ENCODE data around the gene TBC1D14. TPM values are rescaled to one million over a fixed set of nuclear protein-coding genes. Genes with fewer than 3 reads are reported as not detected.

TBC1D14 gene
- total RNA-seq, 3 donors from 2014 or later (not counting 1 experiment from before 2014, with no cell fraction given), result 36.0 to 54.7 (median 53.2) TPM

- no peaks in the 10 kb centered on the region for H3K9me3 Mint-ChIP-seq
- intact Hi-C loops (cut with micrococcal nuclease), result no loop called here
- Histone ChIP-seq H3K27ac (ENCODE audit: low read length) (no peak overlapping the region), H3K27me3 (ENCODE audit: control insufficient read depth, insufficient read depth, low read length) (no peaks in the 10 kb centered on the region), H3K4me3 (ENCODE audit: low read length) (no peak overlapping the region), H3K36me3 (ENCODE audit: control insufficient read depth, insufficient read depth, low read length) (peaks cover 52% of the 10 kb centered on the region), H3K9me3 (ENCODE audit: control insufficient read depth, insufficient read depth, low read length) (no peaks in the 10 kb centered on the region), H3K4me1 (ENCODE audit: control insufficient read depth, insufficient read depth, low read length) (peaks cover 2% of the 10 kb centered on the region)
- no peak overlapping the region for H3K4me3 Mint-ChIP-seq
- peaks cover 7% of the 10 kb centered on the region in 2 donors for H3K4me1 Mint-ChIP-seq
- 100% methylated on average over 6 of the region's 7 CpGs for WGBS (ENCODE audit: insufficient coverage)
- ATAC-seq (no peak), DNase-seq (no peak)
- no peaks in the 10 kb centered on the region for H3K27me3 Mint-ChIP-seq (ENCODE audit: low read depth in 2 of 2)
- TF ChIP-seq, protein P1, sequence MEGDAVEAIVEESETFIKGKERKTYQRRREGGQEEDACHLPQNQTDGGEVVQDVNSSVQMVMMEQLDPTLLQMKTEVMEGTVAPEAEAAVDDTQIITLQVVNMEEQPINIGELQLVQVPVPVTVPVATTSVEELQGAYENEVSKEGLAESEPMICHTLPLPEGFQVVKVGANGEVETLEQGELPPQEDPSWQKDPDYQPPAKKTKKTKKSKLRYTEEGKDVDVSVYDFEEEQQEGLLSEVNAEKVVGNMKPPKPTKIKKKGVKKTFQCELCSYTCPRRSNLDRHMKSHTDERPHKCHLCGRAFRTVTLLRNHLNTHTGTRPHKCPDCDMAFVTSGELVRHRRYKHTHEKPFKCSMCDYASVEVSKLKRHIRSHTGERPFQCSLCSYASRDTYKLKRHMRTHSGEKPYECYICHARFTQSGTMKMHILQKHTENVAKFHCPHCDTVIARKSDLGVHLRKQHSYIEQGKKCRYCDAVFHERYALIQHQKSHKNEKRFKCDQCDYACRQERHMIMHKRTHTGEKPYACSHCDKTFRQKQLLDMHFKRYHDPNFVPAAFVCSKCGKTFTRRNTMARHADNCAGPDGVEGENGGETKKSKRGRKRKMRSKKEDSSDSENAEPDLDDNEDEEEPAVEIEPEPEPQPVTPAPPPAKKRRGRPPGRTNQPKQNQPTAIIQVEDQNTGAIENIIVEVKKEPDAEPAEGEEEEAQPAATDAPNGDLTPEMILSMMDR (IDR thresholded peaks at IDR 0.05), result no peak
- no peak overlapping the region for H3K27ac Mint-ChIP-seq
- peaks cover 32% of the 10 kb centered on the region for H3K36me3 Mint-ChIP-seq
Measured at GRCh38 chr4:6880691-6881090, 28.9 kb upstream of the TBC1D14 start.

- ATAC-seq (no peak), DNase-seq (no peak)
- Mint-ChIP-seq H3K4me1 (peaks cover 4 to 14% of the 10 kb centered on the region in 2 donors), H3K9me3 (no peaks in the 10 kb centered on the region), H3K4me3 (no peak overlapping the region), H3K27me3 (ENCODE audit: low read depth in 2 of 2) (no peaks in the 10 kb centered on the region), H3K36me3 (peaks cover 23% of the 10 kb centered on the region), H3K27ac (no peak overlapping the region)
- H3K27ac ChIP-seq (ENCODE audit: low read length), result no peak overlapping the region
- H3K9me3 ChIP-seq (ENCODE audit: control insufficient read depth, insufficient read depth, low read length), result no peaks in the 10 kb centered on the region
- intact Hi-C loops (cut with micrococcal nuclease), result no loop called here
- H3K4me3 ChIP-seq (ENCODE audit: low read length), result no peak overlapping the region
- H3K4me1 ChIP-seq (ENCODE audit: control insufficient read depth, insufficient read depth, low read length), result peaks cover 7% of the 10 kb centered on the region
- no peaks in the 10 kb centered on the region for H3K27me3 ChIP-seq (ENCODE audit: control insufficient read depth, insufficient read depth, low read length)
- H3K36me3 ChIP-seq (ENCODE audit: control insufficient read depth, insufficient read depth, low read length), result peaks cover 44% of the 10 kb centered on the region
- TF ChIP-seq, protein P1 (IDR thresholded peaks at IDR 0.05), result no peak
- 98% methylated on average over 16 of the region's 16 CpGs for WGBS (ENCODE audit: insufficient coverage)
Measured at GRCh38 chr4:6881908-6882307, 27.7 kb upstream of the TBC1D14 start.

DNA sequence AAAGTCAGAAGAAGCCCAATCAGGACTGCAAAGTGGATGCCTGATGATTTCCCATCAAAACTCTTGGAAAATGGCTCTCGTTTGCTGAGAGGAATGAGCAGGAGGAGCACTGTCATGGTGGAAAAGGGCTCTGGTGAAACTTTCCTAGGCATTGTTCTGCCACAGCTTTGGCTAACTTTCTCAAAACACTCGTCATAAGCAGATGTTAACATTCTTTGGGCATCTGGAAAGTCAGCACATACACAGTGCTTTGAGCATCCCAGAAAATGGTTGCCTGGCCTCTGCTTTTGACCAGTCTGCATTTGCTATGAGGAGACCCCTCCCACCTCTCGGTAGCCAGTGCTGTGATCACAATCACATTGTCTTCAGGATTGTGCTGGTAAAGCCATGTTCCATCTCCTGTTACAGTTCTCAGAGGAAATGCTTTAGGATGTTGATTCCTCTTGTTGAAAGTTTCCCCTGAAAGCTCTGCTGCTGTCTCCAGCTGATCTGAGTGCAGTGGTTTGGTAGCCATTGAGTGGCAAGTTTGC lies 25.2 kb upstream of the TBC1D14 start:
- Histone ChIP-seq H3K9me3 (ENCODE audit: control insufficient read depth, insufficient read depth, low read length) (no peaks in the 10 kb centered on the region), H3K36me3 (ENCODE audit: control insufficient read depth, insufficient read depth, low read length) (peaks cover 30% of the 10 kb centered on the region), H3K4me1 (ENCODE audit: control insufficient read depth, insufficient read depth, low read length) (peaks cover 16% of the 10 kb centered on the region), H3K27me3 (ENCODE audit: control insufficient read depth, insufficient read depth, low read length) (no peaks in the 10 kb centered on the region), H3K4me3 (ENCODE audit: low read length) (no peak overlapping the region), H3K27ac (ENCODE audit: low read length) (no peak overlapping the region)
- H3K4me3 Mint-ChIP-seq, result no peak overlapping the region
- intact Hi-C loops (cut with micrococcal nuclease), result no loop called here
- WGBS (ENCODE audit: insufficient coverage), result 96% methylated on average over 3 of the region's 3 CpGs
- H3K36me3 Mint-ChIP-seq, result peaks cover 12% of the 10 kb centered on the region
- no peak for DNase-seq
- TF ChIP-seq, protein P1 (IDR thresholded peaks at IDR 0.05), result no peak
- H3K9me3 Mint-ChIP-seq, result no peaks in the 10 kb centered on the region
- no peaks in the 10 kb centered on the region for H3K27me3 Mint-ChIP-seq (ENCODE audit: low read depth in 2 of 2)
- peak overlapping the region in 1 of 2 donors; percentile 57 for H3K27ac Mint-ChIP-seq
- ATAC-seq, result no peak
- peaks cover 0 to 22% of the 10 kb centered on the region in 2 donors for H3K4me1 Mint-ChIP-seq

Measured in natural killer cell (primary cell).